Neural cell (in vitro differentiated cells): ENCODE results near the gene LRRC8D. TPM values are rescaled to one million over a fixed set of nuclear protein-coding genes. Genes with fewer than 3 reads are reported as not detected.

Experiments used
- H2AFZ ChIP-seq: fragments of 200-600, 300-800 bp; sonication (generic), shearing (Covaris generic); 2 replicates; pipeline ENCODE4 v1.6.0; 2014; ENCODE audit warnings: low read depth, mild to moderate bottlenecking, antibody characterized with exemption, low read length, moderate library complexity
- H3F3A ChIP-seq: fragments of 200-600 bp; shearing (Covaris generic); 2 replicates; pipeline ENCODE4 v1.6.1; 2016; ENCODE audit warnings: mild to moderate bottlenecking, moderate library complexity, mixed read lengths, antibody characterized with exemption, low read length; ENCODE audit not compliant: insufficient read depth, poor library complexity, severe bottlenecking
- H3K27ac ChIP-seq: fragments of 200-600, 300-800 bp; sonication (generic), shearing (Covaris generic); 2 replicates; pipeline ENCODE4 v1.5.1; 2014; ENCODE audit warnings: mild to moderate bottlenecking, low read length, moderate library complexity
- H3K27me3 ChIP-seq: fragments of 300-800, 200-600 bp; sonication (generic), shearing (Covaris generic); 2 replicates; pipeline ENCODE4 v1.6.0; 2014; ENCODE audit warnings: mild to moderate bottlenecking, low read depth, low read length, moderate library complexity; ENCODE audit not compliant: insufficient read depth
- H3K36me3 ChIP-seq: fragments of 300-800, 200-600 bp; sonication (generic), shearing (Covaris generic); 2 replicates; pipeline ENCODE4 v1.5.1; 2014; ENCODE audit warnings: mild to moderate bottlenecking, antibody characterized with exemption, low read length, moderate library complexity; ENCODE audit not compliant: insufficient read depth
- H3K4me2 ChIP-seq: fragments of 300-800, 200-600 bp; sonication (generic), shearing (Covaris generic); 2 replicates; pipeline ENCODE4 v1.6.0; 2014; ENCODE audit warnings: mild to moderate bottlenecking, low read length
- H3K4me3 ChIP-seq: fragments of 300-800, 200-600 bp; sonication (generic), shearing (Covaris generic); 2 replicates; pipeline ENCODE4 v1.5.1; 2014; ENCODE audit warnings: mild to moderate bottlenecking, low read length, moderate library complexity
- H3K79me2 ChIP-seq: fragments of 200-600 bp; shearing (Covaris generic); replicated peaks from 2 replicates; pipeline ENCODE4 v1.6.0; 2014; ENCODE audit warnings: mild to moderate bottlenecking, low read length, moderate library complexity; ENCODE audit not compliant: insufficient read depth
- H3K9ac ChIP-seq: fragments of 300-800, 200-600 bp; sonication (generic), shearing (Covaris generic); 2 replicates; pipeline ENCODE4 v1.6.1; 2016; ENCODE audit warnings: mild to moderate bottlenecking, low read length, mixed read lengths
- H3K9me2 ChIP-seq: fragments of 200-600 bp; shearing (Covaris generic); 2 replicates; pipeline ENCODE4 v1.6.1; 2016; ENCODE audit warnings: mild to moderate bottlenecking, low read length, mixed read lengths; ENCODE audit not compliant: insufficient read depth
- H3K9me3 ChIP-seq: fragments of 200-600, 300-800 bp; sonication (generic), shearing (Covaris generic); 2 replicates; pipeline ENCODE4 v1.6.1; 2016; ENCODE audit warnings: mild to moderate bottlenecking, mixed run types, low read length, moderate library complexity, mixed read lengths
- H4K20me1 ChIP-seq: fragments of 200-600 bp; shearing (Covaris generic); 2 replicates; pipeline ENCODE4 v1.6.1; 2016; ENCODE audit warnings: mild to moderate bottlenecking, mixed run types; ENCODE audit not compliant: insufficient read depth
- EP300 ChIP-seq: fragments of 450-650 bp; conservative IDR thresholded peaks from 2 replicates; pipeline ENCODE4 v1.6.1; 2014; ENCODE audit warnings: antibody characterized with exemption, mild to moderate bottlenecking, moderate library complexity; ENCODE audit not compliant: poor library complexity, severe bottlenecking
- EZH2 ChIP-seq: fragments of 200-600, 300-800 bp; shearing (Covaris generic), sonication (generic); IDR thresholded peaks from 2 replicates; pipeline ENCODE4 v1.6.1; 2014; ENCODE audit warnings: antibody characterized with exemption, low read length, borderline replicate concordance, mild to moderate bottlenecking; ENCODE audit not compliant: insufficient read depth, poor library complexity, severe bottlenecking
- MXI1 ChIP-seq: fragments of 450-650 bp; conservative IDR thresholded peaks from 2 replicates; pipeline ENCODE4 v1.6.1; 2014; ENCODE audit warnings: antibody characterized with exemption, mild to moderate bottlenecking; ENCODE audit not compliant: poor library complexity, severe bottlenecking
- POLR2AphosphoS5 ChIP-seq: IDR thresholded peaks from 2 replicates; pipeline ENCODE4 v1.6.1; 2012
- RAD21 ChIP-seq: fragments of 450-650 bp; conservative IDR thresholded peaks from 2 replicates; pipeline ENCODE4 v1.6.1; 2014; ENCODE audit warnings: antibody characterized with exemption, mild to moderate bottlenecking, moderate library complexity
- SMC3 ChIP-seq: fragments of 450-650 bp; conservative IDR thresholded peaks from 2 replicates; pipeline ENCODE4 v1.6.1; 2014; ENCODE audit warnings: antibody characterized with exemption, mild to moderate bottlenecking, moderate library complexity; ENCODE audit not compliant: poor library complexity
- TAF1 ChIP-seq: IDR thresholded peaks from 2 replicates; pipeline ENCODE4 v1.6.1; 2012; ENCODE audit warnings: low read depth
- polyA plus RNA-seq: library from polyadenylated mRNA; depleted of rRNA; stranded (reverse); fragments of >200 nt; gene quantifications from 2 replicates; pipeline ENCODE4 v1.2.3, GENCODE V29; 2014
- TF ChIP-seq, protein P1 (sequence below): fragments of 450-650 bp; IDR thresholded peaks from 2 replicates; pipeline ENCODE4 v1.5.1; 2014; ENCODE audit warnings: antibody characterized with exemption, mild to moderate bottlenecking, moderate library complexity; ENCODE audit not compliant: poor library complexity, severe bottlenecking
- TF ChIP-seq, protein P2 (sequence below): IDR thresholded peaks from 2 replicates; pipeline ENCODE4 v1.6.1; 2012; ENCODE audit warnings: borderline replicate concordance

Gene LRRC8D
- polyA plus RNA-seq, 1 donor from 2014 or later = 43.7 TPM

DNA sequence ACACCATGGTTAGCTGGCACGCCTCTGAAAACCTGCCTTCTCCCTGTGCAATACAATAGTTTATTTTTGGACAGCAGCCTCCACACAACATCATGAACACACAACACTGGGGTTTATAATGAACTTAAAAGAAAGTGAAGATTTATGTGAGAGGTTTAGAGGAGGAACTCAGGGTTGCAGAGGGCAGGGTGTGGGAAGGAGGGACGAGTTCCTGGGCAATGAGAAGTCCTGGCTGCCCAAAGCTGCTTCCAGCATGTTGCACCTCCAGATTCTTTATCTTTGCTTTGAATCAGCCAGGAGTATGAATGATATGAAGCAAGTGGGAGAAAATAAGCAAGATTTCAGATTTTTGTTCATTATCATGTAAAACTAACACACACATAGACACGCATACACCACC is 11.3 kb upstream of the LRRC8D start:
- no peak overlapping the region for H3K27ac ChIP-seq
- H3K36me3 ChIP-seq = no peaks in the 10 kb centered on the region
- no peak overlapping the region for H3K9ac ChIP-seq
- no peaks in the 10 kb centered on the region for H3K9me2 ChIP-seq
- no peaks in the 10 kb centered on the region for H3K27me3 ChIP-seq
- H3K4me2 ChIP-seq = no peak overlapping the region
- no peak overlapping the region for H2AFZ ChIP-seq
- H3K9me3 ChIP-seq = no peaks in the 10 kb centered on the region
- no peak overlapping the region for H3K4me3 ChIP-seq
- no peaks in the 10 kb centered on the region for H3F3A ChIP-seq
- TF ChIP-seq SMC3 (no peak), EP300 (no peak), TAF1 (no peak), EZH2 (no peak), POLR2AphosphoS5 (no peak), RAD21 (no peak), MXI1 (no peak)
- TF ChIP-seq, protein P1, sequence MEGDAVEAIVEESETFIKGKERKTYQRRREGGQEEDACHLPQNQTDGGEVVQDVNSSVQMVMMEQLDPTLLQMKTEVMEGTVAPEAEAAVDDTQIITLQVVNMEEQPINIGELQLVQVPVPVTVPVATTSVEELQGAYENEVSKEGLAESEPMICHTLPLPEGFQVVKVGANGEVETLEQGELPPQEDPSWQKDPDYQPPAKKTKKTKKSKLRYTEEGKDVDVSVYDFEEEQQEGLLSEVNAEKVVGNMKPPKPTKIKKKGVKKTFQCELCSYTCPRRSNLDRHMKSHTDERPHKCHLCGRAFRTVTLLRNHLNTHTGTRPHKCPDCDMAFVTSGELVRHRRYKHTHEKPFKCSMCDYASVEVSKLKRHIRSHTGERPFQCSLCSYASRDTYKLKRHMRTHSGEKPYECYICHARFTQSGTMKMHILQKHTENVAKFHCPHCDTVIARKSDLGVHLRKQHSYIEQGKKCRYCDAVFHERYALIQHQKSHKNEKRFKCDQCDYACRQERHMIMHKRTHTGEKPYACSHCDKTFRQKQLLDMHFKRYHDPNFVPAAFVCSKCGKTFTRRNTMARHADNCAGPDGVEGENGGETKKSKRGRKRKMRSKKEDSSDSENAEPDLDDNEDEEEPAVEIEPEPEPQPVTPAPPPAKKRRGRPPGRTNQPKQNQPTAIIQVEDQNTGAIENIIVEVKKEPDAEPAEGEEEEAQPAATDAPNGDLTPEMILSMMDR = no peak
- TF ChIP-seq, protein P2, sequence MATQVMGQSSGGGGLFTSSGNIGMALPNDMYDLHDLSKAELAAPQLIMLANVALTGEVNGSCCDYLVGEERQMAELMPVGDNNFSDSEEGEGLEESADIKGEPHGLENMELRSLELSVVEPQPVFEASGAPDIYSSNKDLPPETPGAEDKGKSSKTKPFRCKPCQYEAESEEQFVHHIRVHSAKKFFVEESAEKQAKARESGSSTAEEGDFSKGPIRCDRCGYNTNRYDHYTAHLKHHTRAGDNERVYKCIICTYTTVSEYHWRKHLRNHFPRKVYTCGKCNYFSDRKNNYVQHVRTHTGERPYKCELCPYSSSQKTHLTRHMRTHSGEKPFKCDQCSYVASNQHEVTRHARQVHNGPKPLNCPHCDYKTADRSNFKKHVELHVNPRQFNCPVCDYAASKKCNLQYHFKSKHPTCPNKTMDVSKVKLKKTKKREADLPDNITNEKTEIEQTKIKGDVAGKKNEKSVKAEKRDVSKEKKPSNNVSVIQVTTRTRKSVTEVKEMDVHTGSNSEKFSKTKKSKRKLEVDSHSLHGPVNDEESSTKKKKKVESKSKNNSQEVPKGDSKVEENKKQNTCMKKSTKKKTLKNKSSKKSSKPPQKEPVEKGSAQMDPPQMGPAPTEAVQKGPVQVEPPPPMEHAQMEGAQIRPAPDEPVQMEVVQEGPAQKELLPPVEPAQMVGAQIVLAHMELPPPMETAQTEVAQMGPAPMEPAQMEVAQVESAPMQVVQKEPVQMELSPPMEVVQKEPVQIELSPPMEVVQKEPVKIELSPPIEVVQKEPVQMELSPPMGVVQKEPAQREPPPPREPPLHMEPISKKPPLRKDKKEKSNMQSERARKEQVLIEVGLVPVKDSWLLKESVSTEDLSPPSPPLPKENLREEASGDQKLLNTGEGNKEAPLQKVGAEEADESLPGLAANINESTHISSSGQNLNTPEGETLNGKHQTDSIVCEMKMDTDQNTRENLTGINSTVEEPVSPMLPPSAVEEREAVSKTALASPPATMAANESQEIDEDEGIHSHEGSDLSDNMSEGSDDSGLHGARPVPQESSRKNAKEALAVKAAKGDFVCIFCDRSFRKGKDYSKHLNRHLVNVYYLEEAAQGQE = no peak
- no peaks in the 10 kb centered on the region for H3K79me2 ChIP-seq
- H4K20me1 ChIP-seq = no peaks in the 10 kb centered on the region

DNA sequence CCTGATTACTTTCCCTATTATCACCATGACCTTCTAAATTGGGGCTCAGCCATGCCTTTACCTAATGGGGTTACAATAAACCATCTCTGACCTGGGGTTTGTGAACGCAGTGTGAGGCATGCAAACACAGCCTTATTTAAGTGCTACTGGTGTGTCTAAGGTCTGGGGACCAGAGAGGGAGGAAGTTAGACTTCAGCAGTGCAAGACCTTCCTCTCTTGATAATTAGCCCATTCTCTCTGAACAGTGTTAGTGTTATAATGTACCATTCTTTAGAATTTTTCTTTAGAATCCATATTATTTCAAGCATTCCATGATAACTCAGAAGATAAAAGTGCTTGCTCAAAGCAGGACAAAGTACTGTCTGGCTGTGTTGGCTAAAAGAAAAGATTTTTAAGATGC is 10.5 kb upstream of the LRRC8D start:
- Histone ChIP-seq H3K9me2 (no peaks in the 10 kb centered on the region), H4K20me1 (no peaks in the 10 kb centered on the region), H3K4me3 (no peak overlapping the region), H3F3A (no peaks in the 10 kb centered on the region), H2AFZ (no peak overlapping the region), H3K27ac (no peak overlapping the region), H3K36me3 (no peaks in the 10 kb centered on the region), H3K9ac (no peak overlapping the region), H3K9me3 (no peaks in the 10 kb centered on the region), H3K4me2 (no peak overlapping the region), H3K27me3 (no peaks in the 10 kb centered on the region), H3K79me2 (no peaks in the 10 kb centered on the region)
- TF ChIP-seq EP300 (no peak), POLR2AphosphoS5 (no peak), TAF1 (no peak)
- TF ChIP-seq, protein P1 = no peak
